Naive B cell (primary cell): Measurements from ENCODE around the gene CPT1B. TPM values are rescaled to one million over a fixed set of nuclear protein-coding genes. Genes with fewer than 3 reads are reported as not detected.
A peak's percentile ranks its signal among the peaks of the same experiment; 100 is the strongest.

Source experiments
- ATAC-seq, 2 donors: fragments of 150-1000 bp; cut with Tn5 transposase; 2 replicates each; pipeline ENCODE4 v1.10.0; 2021; ENCODE audit warnings: low read depth in 2 of 2, mild to moderate bottlenecking in 2 of 2, moderate library complexity in 2 of 2
- DNase-seq: peaks from one replicate; pipeline ENCODE4 v3.0.0; 2022
- H3K27ac Mint-ChIP-seq, 6 donors: one replicate each; pipeline ENCODE4 v1.8.0; 2020 to 2022; ENCODE audit warnings: mild to moderate bottlenecking in 6 of 6, mixed read lengths in 6 of 6, moderate library complexity in 5 of 6, inconsistent platforms in 2 of 6
- H3K27me3 Mint-ChIP-seq, 3 donors: one replicate each; pipeline ENCODE4 v1.8.0; 2021 to 2022; ENCODE audit warnings: mixed read lengths in 3 of 3, mild to moderate bottlenecking in 1 of 3
- H3K36me3 Mint-ChIP-seq, 2 donors: one replicate each; pipeline ENCODE4 v1.8.0; 2020 to 2022; ENCODE audit warnings: mixed read lengths in 2 of 2, inconsistent platforms in 1 of 2, mild to moderate bottlenecking in 1 of 2
- H3K4me1 Mint-ChIP-seq, 3 donors: one replicate each; pipeline ENCODE4 v1.8.0; 2020 to 2022; ENCODE audit warnings: mixed read lengths in 3 of 3, inconsistent platforms in 1 of 3, mild to moderate bottlenecking in 1 of 3, moderate library complexity in 1 of 3
- H3K4me3 Mint-ChIP-seq, 8 donors: one replicate each; pipeline ENCODE4 v1.8.0; 2020 to 2022; ENCODE audit warnings: mild to moderate bottlenecking in 8 of 8, mixed read lengths in 8 of 8, moderate library complexity in 8 of 8, inconsistent platforms in 2 of 8
- H3K9me3 Mint-ChIP-seq, 7 donors: one replicate each; pipeline ENCODE4 v1.8.0; 2020 to 2022; ENCODE audit warnings: mixed read lengths in 7 of 7, mild to moderate bottlenecking in 5 of 7, inconsistent platforms in 2 of 7, moderate library complexity in 1 of 7
- polyA plus RNA-seq, 6 donors: library from polyadenylated mRNA; unstranded; fragments of 300-500 nt; fragmentation: Illumina TruSeq; gene quantifications; one replicate each; pipeline ENCODE4 v1.2.3, GENCODE V29; 2021; ENCODE audit warnings: low read depth in 6 of 6

CPT1B gene
- polyA plus RNA-seq, 6 donors from 2014 or later, result 0.09 to 1.4 (median 1.00) TPM; not detected in 1

- no peak overlapping the region for H3K4me3 Mint-ChIP-seq
- H3K27ac Mint-ChIP-seq, result no peak overlapping the region
- H3K4me1 Mint-ChIP-seq, result peaks cover 14 to 36% (median 15%) of the 10 kb centered on the region in 3 donors
- H3K27me3 Mint-ChIP-seq, result peaks cover 0 to 4% (median 0%) of the 10 kb centered on the region in 3 donors
- DNase-seq (no peak), ATAC-seq (no peak)
- no peaks in the 10 kb centered on the region for H3K9me3 Mint-ChIP-seq
- H3K36me3 Mint-ChIP-seq, result no peaks in the 10 kb centered on the region
Measured at GRCh38 chr22:50578776-50579310, 616 bp upstream of the CPT1B start.

GRCh38 chr22:50577697-50577986 is 585 bp downstream of the CPT1B start:
- DNase-seq (no peak), ATAC-seq (no peak)
- Mint-ChIP-seq H3K27me3 (peaks cover 0 to 4% (median 0%) of the 10 kb centered on the region in 3 donors), H3K27ac (no peak overlapping the region), H3K36me3 (no peaks in the 10 kb centered on the region), H3K4me1 (peaks cover 8 to 29% (median 15%) of the 10 kb centered on the region in 3 donors), H3K4me3 (no peak overlapping the region), H3K9me3 (no peaks in the 10 kb centered on the region)

GRCh38 chr22:50576806-50577696 is 1.2 kb downstream of the CPT1B start:
- H3K27me3 Mint-ChIP-seq, result peaks cover 0 to 4% (median 0%) of the 10 kb centered on the region in 3 donors
- H3K4me3 Mint-ChIP-seq, result peak overlapping the region in 1 of 8 donors; percentile 9
- no peaks in the 10 kb centered on the region for H3K9me3 Mint-ChIP-seq
- no peak overlapping the region for H3K27ac Mint-ChIP-seq
- peaks cover 4 to 29% (median 15%) of the 10 kb centered on the region in 3 donors for H3K4me1 Mint-ChIP-seq
- no peaks in the 10 kb centered on the region for H3K36me3 Mint-ChIP-seq
- DNase-seq, result no peak
- no peak for ATAC-seq

- Mint-ChIP-seq H3K4me3 (peak overlapping the region in 1 of 8 donors; percentile 43), H3K9me3 (no peaks in the 10 kb centered on the region), H3K36me3 (no peaks in the 10 kb centered on the region), H3K27ac (peak overlapping the region in 1 of 6 donors; percentile 9), H3K27me3 (peaks cover 0 to 4% (median 0%) of the 10 kb centered on the region in 3 donors), H3K4me1 (peaks cover 4 to 19% (median 9%) of the 10 kb centered on the region in 3 donors)
- DNase-seq (no peak), ATAC-seq (no peak)
Measured at GRCh38 chr22:50576070-50576469, 2.2 kb downstream of the CPT1B start.

GRCh38 chr22:50575426-50575941 is 2.7 kb downstream of the CPT1B start:
- no peak overlapping the region for H3K27ac Mint-ChIP-seq
- DNase-seq (no peak), ATAC-seq (no peak)
- no peaks in the 10 kb centered on the region for H3K36me3 Mint-ChIP-seq
- H3K9me3 Mint-ChIP-seq, result no peaks in the 10 kb centered on the region
- H3K27me3 Mint-ChIP-seq, result peaks cover 0 to 4% (median 0%) of the 10 kb centered on the region in 3 donors
- H3K4me1 Mint-ChIP-seq, result peaks cover 4 to 16% (median 9%) of the 10 kb centered on the region in 3 donors
- peak overlapping the region in 1 of 8 donors; percentile 44 for H3K4me3 Mint-ChIP-seq

GRCh38 chr22:50574383-50574755 is 3.9 kb downstream of the CPT1B start:
- Mint-ChIP-seq H3K27ac (no peak overlapping the region), H3K4me3 (no peak overlapping the region), H3K9me3 (no peaks in the 10 kb centered on the region), H3K27me3 (peaks cover 0 to 4% (median 0%) of the 10 kb centered on the region in 3 donors), H3K4me1 (peaks cover 4 to 13% (median 9%) of the 10 kb centered on the region in 3 donors), H3K36me3 (no peaks in the 10 kb centered on the region)
- ATAC-seq, result no peak
- DNase-seq, result no peak

- no peak overlapping the region for H3K4me3 Mint-ChIP-seq
- no peak for DNase-seq
- no peak overlapping the region for H3K27ac Mint-ChIP-seq
- peaks cover 0 to 4% (median 0%) of the 10 kb centered on the region in 3 donors for H3K27me3 Mint-ChIP-seq
- no peaks in the 10 kb centered on the region for H3K9me3 Mint-ChIP-seq
- H3K36me3 Mint-ChIP-seq, result no peaks in the 10 kb centered on the region
- no peak for ATAC-seq
- H3K4me1 Mint-ChIP-seq, result peaks cover 4 to 12% (median 9%) of the 10 kb centered on the region in 3 donors
Measured at GRCh38 chr22:50573491-50574382, 4.5 kb downstream of the CPT1B start.

GRCh38 chr22:50572965-50573364 is 5.3 kb downstream of the CPT1B start:
- ATAC-seq, result no peak
- no peaks in the 10 kb centered on the region for H3K9me3 Mint-ChIP-seq
- no peak overlapping the region for H3K4me3 Mint-ChIP-seq
- no peak overlapping the region for H3K27ac Mint-ChIP-seq
- peaks cover 4 to 12% (median 9%) of the 10 kb centered on the region in 3 donors for H3K4me1 Mint-ChIP-seq
- H3K27me3 Mint-ChIP-seq, result peaks cover 0 to 4% (median 0%) of the 10 kb centered on the region in 3 donors
- no peak for DNase-seq
- H3K36me3 Mint-ChIP-seq, result no peaks in the 10 kb centered on the region

- ATAC-seq, result no peak
- Mint-ChIP-seq H3K36me3 (no peaks in the 10 kb centered on the region), H3K27me3 (peaks cover 0 to 5% (median 0%) of the 10 kb centered on the region in 3 donors), H3K4me3 (no peak overlapping the region), H3K27ac (no peak overlapping the region), H3K9me3 (no peaks in the 10 kb centered on the region), H3K4me1 (peaks cover 0 to 9% (median 0%) of the 10 kb centered on the region in 3 donors)
- DNase-seq, result no peak
Measured at GRCh38 chr22:50571264-50572175, 6.7 kb downstream of the CPT1B start.

GRCh38 chr22:50570861-50571260 is 7.4 kb downstream of the CPT1B start:
- ATAC-seq, result no peak
- no peak overlapping the region for H3K27ac Mint-ChIP-seq
- H3K27me3 Mint-ChIP-seq, result peaks cover 0 to 5% (median 0%) of the 10 kb centered on the region in 3 donors
- H3K4me1 Mint-ChIP-seq, result peaks cover 0 to 9% (median 0%) of the 10 kb centered on the region in 3 donors
- no peaks in the 10 kb centered on the region for H3K9me3 Mint-ChIP-seq
- no peak for DNase-seq
- H3K4me3 Mint-ChIP-seq, result no peak overlapping the region
- no peaks in the 10 kb centered on the region for H3K36me3 Mint-ChIP-seq

GRCh38 chr22:50569896-50570535 is 8.2 kb downstream of the CPT1B start:
- H3K27ac Mint-ChIP-seq, result no peak overlapping the region
- DNase-seq (no peak), ATAC-seq (no peak)
- no peaks in the 10 kb centered on the region for H3K36me3 Mint-ChIP-seq
- no peak overlapping the region for H3K4me3 Mint-ChIP-seq
- H3K4me1 Mint-ChIP-seq, result peaks cover 0 to 9% (median 0%) of the 10 kb centered on the region in 3 donors
- H3K27me3 Mint-ChIP-seq, result peaks cover 0 to 5% (median 0%) of the 10 kb centered on the region in 3 donors
- no peaks in the 10 kb centered on the region for H3K9me3 Mint-ChIP-seq

- no peaks in the 10 kb centered on the region for H3K9me3 Mint-ChIP-seq
- no peak overlapping the region for H3K4me3 Mint-ChIP-seq
- H3K27ac Mint-ChIP-seq, result no peak overlapping the region
- DNase-seq, result no peak
- peaks cover 0 to 9% (median 0%) of the 10 kb centered on the region in 3 donors for H3K4me1 Mint-ChIP-seq
- no peaks in the 10 kb centered on the region for H3K36me3 Mint-ChIP-seq
- peaks cover 0 to 5% (median 0%) of the 10 kb centered on the region in 3 donors for H3K27me3 Mint-ChIP-seq
- ATAC-seq, result no peak
Measured at GRCh38 chr22:50569041-50569459, 9.2 kb downstream of the CPT1B start.
